Kidney (tissue), 14 donors: ENCODE data around the gene CTNNB1. TPM values are rescaled to one million over a fixed set of nuclear protein-coding genes. Genes with fewer than 3 reads are reported as not detected.

Experiments
- DNase-seq, 5 donors: peaks; one replicate each; pipeline ENCODE4 v3.0.0-alpha.2; 2013 to 2020
- FAIRE-seq: peaks from 2 replicates; lab custom pipeline; 2012; peaks lifted over from hg19 to GRCh38; lab: Jason Lieb, UNC
- H3K27ac ChIP-seq, 2 donors: one replicate each; pipeline ENCODE4 v1.7.0; 2013; ENCODE audit warnings: low read depth in 2 of 2, low read length in 2 of 2, inconsistent platforms in 1 of 2
- H3K27me3 ChIP-seq: one replicate; pipeline ENCODE4 v1.7.1; 2013; ENCODE audit warnings: low read length, inconsistent platforms; ENCODE audit not compliant: control insufficient read depth, insufficient read depth
- H3K36me3 ChIP-seq, 3 donors: one replicate each; pipeline versions ENCODE4 v1.7.0 to v1.7.1; 2013; ENCODE audit warnings: low read length in 3 of 3, control low read depth in 1 of 3, inconsistent platforms in 1 of 3; ENCODE audit not compliant: insufficient read depth in 3 of 3, control insufficient read depth in 2 of 3
- H3K4me1 ChIP-seq, 3 donors: one replicate each; pipeline versions ENCODE4 v1.7.0 to v1.7.1; 2013; ENCODE audit warnings: low read length in 3 of 3, inconsistent platforms in 1 of 3, low read depth in 1 of 3; ENCODE audit not compliant: control insufficient read depth in 2 of 3, insufficient read depth in 2 of 3
- H3K4me3 ChIP-seq, 3 donors: one replicate each; pipeline versions ENCODE4 v1.7.0 to v1.8.1; 2013; ENCODE audit warnings: low read length in 3 of 3, control low read depth in 1 of 3, inconsistent platforms in 1 of 3
- H3K9ac ChIP-seq, 3 donors: one replicate each; pipeline versions ENCODE4 v1.7.0 to v1.7.1; 2013; ENCODE audit warnings: low read length in 3 of 3, control low read depth in 1 of 3, inconsistent platforms in 1 of 3
- H3K9me3 ChIP-seq, 3 donors: one replicate each; pipeline versions ENCODE4 v1.7.0 to v1.7.1; 2013; ENCODE audit warnings: low read length in 3 of 3, control low read depth in 1 of 3, inconsistent platforms in 1 of 3; ENCODE audit not compliant: control insufficient read depth in 2 of 3, insufficient read depth in 1 of 3
- intact Hi-C: fragments of 100-400 bp; cut with DNase I; formaldehyde crosslinking; loops from one replicate; pipeline ENCODE4 v1.11.1; 2022
- polyA plus RNA-seq: library from polyadenylated mRNA; stranded (reverse); fragments of 350-450 nt; fragmentation: Illumina TruSeq; extraction: RNeasy Lipid Tissue Mini Kit (QIAGEN cat#74804); gene quantifications from one replicate; pipeline ENCODE4 v1.2.3, GENCODE V29; 2014; ENCODE audit warnings: low read depth, low replicate concordance; ENCODE audit not compliant: insufficient read depth
- total RNA-seq: library from RNA; stranded (reverse); fragmentation: NEBNext Ultra II Directional; extraction: Animal tissue kit (Norgen Biotek cat#: 25700); gene quantifications from one replicate; pipeline ENCODE4 v1.2.1, GENCODE V29; 2021
- TF ChIP-seq, protein P1 (sequence below): IDR thresholded peaks from 3 replicates; pipeline ENCODE4 v1.5.1; 2012; ENCODE audit warnings: mild to moderate bottlenecking, moderate library complexity, borderline replicate concordance; ENCODE audit not compliant: insufficient read depth; ENCODE audit errors: extremely low read depth
- donor health status: control.
- donor health status: control.
- donor health status: control.
- donor health status: control.
- donor health status: control.
- donor health status: DM: yes; HTN: yes; CAD: no.
- donor health status: Normal renal cell carcinoma (clear cell type).

Gene CTNNB1
- total and polyA plus RNA-seq, 2 donors from 2014 or later = 97.0 to 329 TPM

DNA sequence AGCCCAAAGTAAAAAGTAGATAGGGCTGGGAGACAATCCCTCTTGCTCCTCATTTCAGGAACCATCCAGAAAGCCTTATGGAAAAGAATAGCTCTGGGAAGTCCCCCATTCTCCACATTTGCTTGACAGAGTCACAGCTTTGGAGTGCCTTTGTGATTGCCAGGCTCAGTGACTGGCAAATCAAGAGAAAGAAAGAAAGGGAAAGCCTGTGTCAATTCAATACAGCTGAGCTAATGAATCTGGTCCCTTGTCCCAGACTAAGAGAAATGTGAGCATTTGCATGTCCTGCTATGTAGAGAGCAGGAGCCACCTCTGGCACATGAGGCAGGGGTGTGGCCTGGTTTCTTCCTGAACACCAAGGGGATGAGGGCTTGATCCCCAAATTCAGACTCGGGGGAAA lies 14.9 kb upstream of the CTNNB1 start:
- no peaks in the 10 kb centered on the region for H3K27me3 ChIP-seq
- TF ChIP-seq, protein P1, sequence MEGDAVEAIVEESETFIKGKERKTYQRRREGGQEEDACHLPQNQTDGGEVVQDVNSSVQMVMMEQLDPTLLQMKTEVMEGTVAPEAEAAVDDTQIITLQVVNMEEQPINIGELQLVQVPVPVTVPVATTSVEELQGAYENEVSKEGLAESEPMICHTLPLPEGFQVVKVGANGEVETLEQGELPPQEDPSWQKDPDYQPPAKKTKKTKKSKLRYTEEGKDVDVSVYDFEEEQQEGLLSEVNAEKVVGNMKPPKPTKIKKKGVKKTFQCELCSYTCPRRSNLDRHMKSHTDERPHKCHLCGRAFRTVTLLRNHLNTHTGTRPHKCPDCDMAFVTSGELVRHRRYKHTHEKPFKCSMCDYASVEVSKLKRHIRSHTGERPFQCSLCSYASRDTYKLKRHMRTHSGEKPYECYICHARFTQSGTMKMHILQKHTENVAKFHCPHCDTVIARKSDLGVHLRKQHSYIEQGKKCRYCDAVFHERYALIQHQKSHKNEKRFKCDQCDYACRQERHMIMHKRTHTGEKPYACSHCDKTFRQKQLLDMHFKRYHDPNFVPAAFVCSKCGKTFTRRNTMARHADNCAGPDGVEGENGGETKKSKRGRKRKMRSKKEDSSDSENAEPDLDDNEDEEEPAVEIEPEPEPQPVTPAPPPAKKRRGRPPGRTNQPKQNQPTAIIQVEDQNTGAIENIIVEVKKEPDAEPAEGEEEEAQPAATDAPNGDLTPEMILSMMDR = no peak
- H3K36me3 ChIP-seq = no peaks in the 10 kb centered on the region
- DNase-seq = no peak
- no peak overlapping the region for H3K4me3 ChIP-seq
- FAIRE-seq = no peak
- intact Hi-C loops = no loop called here
- H3K9ac ChIP-seq = no peak overlapping the region
- H3K27ac ChIP-seq = no peak overlapping the region
- no peaks in the 10 kb centered on the region for H3K9me3 ChIP-seq
- no peaks in the 10 kb centered on the region for H3K4me1 ChIP-seq

DNA sequence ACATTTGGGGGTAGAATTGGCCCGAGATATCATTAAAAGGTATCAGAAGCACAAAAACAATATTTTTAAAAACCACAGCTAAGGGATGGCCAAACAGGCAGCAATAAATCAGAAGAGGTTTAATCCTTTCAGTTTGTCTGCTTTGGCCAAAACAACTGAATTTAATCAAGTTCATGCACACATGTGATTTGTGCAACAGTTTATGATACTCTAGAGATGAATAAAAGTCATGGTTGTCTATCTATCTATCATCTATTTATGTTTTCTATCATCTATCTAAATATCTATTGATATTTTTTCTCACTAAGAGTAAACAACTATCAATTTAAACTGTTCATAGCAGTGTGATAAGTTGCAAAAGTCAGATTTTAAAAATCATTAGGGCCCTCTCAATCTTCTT lies 13.0 kb upstream of the CTNNB1 start:
- Histone ChIP-seq H3K9ac (no peak overlapping the region), H3K4me3 (no peak overlapping the region), H3K4me1 (no peaks in the 10 kb centered on the region), H3K27ac (no peak overlapping the region), H3K36me3 (no peaks in the 10 kb centered on the region), H3K27me3 (no peaks in the 10 kb centered on the region), H3K9me3 (no peaks in the 10 kb centered on the region)
- TF ChIP-seq, protein P1 = no peak
- intact Hi-C loops = no loop called here
- DNase-seq = peak in 1 of 5 donors; percentile 52
- FAIRE-seq = no peak

DNA sequence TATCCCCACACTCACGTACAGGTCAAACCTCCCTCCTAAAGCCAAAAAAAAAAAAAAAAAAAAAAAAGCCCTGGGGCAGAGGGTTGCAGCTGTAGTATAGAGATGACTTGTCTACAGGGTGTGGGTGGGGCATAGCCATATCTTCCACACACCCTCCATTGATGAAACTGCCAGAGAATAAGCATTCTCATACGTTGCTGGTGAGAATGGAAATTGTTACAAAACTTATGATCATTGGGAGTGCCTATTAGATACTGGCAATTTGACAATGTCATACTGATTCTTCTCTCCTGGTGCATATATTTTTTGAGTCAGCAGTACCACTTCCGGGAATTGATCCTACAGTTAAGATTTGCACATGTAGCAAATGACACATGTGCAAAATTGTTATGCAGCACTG lies 11.0 kb upstream of the CTNNB1 start:
- no peaks in the 10 kb centered on the region for H3K4me1 ChIP-seq
- intact Hi-C loops = no loop called here
- TF ChIP-seq, protein P1 = no peak
- no peaks in the 10 kb centered on the region for H3K9me3 ChIP-seq
- FAIRE-seq (no peak), DNase-seq (no peak)
- H3K27me3 ChIP-seq = no peaks in the 10 kb centered on the region
- H3K9ac ChIP-seq = no peak overlapping the region
- no peak overlapping the region for H3K27ac ChIP-seq
- no peak overlapping the region for H3K4me3 ChIP-seq
- no peaks in the 10 kb centered on the region for H3K36me3 ChIP-seq
